DMS79 (cell line): ENCODE measurements around the gene AHNAK.

ENCODE experiments used
- DNase-seq: peaks from one replicate; lab custom pipeline; 2025; lab: John Stamatoyannopoulos, UW

Gene AHNAK

DNA sequence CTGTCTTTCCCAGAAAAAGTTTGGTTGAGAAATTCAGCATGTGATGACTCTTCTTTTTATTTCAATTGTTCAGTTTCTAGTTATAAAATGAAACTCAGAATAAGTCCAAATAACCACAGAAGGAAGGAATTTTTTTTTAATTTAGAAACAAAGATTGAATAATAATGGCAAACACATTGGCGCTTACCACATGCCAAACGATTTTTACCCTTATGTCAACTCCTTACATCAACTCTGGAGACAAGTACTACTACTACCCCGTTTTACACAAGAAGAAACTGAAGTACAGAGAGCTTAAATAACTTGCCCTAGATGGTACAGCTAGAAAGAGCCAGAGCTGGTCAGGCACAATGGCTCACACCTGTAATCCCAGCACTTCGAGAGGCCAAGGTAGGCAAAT lies 52.4 kb downstream of the AHNAK start:
- no peak for DNase-seq

DNA sequence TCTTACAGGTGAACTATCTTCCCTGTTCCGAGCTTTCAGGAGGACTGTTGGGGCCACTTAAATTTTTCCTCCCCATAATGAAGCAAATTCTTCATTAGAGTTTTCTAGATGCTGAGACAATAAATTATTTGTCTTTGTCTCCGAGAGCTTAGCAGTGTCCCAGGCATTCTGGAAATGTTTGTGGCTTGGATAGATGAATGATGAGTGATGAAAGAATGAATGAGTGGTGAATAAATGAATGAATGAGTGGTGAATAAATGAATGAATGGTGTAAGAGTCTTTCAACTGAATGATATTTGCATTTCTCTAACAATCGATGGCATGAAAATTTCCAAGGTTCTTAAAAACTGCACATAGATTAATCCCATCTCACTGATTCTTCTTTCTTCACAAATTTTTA lies 52.8 kb downstream of the AHNAK start:
- no peak for DNase-seq

DNA sequence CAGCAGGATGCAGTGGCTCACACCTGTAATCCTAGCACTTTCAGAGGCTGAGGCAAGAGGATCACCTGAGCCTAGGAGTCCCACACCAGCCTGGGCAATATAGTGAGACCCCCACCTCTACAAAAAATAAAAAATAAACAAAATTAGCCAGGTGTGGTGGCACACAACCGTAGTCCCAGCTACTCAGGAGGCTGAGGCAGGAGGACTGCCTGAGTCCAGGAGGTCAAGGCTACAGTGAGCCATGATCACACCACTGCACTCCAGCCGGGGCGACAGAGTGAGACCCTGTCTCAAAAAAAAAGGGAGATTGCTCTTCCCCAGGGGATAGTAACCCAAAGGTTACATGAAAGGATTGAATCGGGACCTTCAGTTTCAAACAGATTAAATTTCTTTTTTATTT lies 54.0 kb downstream of the AHNAK start:
- DNase-seq, result no peak

DNA sequence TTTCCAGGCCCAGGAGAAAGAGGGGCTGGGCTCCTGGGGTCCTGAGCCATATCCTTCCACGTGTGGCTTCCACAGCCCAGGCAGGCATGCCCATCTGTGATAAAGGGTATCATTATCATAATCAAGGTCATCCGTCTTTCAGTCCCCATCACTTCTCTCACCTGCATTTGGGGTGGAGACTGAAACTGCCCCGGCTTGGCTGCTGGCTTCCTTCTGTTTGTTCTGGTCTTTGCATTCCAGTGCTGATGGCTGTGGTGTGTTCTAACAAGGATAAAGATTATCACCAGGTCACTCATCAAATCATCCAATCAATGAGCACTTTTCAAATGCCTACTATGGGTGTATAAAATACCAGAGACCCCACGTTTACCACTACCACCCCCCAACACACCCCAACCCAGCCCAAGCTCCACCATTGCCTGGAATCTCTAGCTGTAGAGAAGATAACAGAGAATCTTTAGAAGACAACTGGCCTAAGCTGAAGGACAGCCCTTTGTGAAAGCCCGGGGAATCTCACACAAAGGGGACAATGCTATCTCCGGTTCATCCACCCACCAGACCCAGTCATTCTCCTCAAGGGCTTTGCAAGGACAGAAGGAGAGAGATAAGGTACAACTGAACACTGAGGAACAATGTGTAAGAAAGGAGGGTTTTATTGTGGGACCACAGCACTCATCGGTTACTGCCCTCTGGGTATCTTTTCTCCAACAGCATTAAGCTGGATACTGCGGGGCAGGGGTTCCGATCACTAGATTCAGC lies 54.9 kb downstream of the AHNAK start:
- no peak for DNase-seq

DNA sequence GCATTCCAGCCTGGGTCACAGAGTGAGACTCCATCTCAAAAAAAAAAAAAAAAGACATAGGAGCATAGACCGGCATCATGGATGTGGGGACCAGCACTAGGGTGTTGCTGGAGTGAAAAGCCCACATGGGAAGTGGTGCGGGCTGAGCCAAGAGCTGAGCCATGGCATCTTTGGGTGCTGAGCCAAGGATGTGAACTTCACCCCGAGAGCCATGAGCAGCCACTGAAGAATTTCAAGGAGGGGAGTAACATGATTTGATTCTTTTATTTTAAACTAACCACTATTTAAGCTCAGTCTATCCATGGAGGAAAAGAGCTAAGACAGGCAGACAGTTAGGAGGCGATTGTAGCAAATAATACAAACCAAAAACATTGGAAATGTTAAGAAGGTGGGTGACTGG lies 57.4 kb downstream of the AHNAK start:
- no peak for DNase-seq

DNA sequence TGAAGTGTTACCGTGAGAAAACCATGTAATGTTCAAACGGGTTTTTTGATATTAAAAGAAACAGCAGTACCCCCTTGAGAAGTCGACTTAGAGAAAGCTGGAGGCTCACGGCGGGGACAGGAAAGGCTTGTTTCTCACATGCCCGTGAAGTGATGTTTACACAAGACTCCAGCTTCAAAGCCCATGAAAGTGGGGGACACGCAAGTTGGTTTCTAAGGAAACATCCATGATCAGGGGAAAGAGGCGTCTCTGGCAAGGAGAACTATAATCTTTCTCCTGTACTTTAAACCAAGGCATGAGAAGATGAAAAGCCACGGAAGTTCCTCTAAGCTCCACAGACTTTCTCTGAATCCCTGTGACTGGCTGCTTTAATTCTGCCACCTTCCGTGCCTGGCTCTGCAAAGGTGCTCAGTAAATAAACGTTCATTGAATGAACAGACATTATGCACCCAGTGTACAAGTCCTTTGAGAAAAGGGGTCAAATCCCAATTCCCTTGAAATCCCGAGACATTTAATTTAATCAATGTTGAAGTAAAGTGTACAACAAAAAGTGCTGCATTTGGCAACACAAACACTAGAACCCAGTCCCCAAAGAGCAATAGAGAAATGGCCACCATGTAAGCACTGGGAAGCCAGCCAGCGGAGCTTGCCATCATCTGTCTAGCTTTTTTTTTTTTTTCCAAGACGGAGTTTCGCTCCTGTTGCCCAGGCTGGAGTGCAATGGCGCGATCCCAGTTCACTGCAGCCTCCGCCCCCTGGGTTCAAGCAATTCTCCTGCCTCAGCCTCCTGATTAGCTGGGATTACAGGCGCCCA lies 58.7 kb downstream of the AHNAK start:
- DNase-seq, result peak; percentile 92

DNA sequence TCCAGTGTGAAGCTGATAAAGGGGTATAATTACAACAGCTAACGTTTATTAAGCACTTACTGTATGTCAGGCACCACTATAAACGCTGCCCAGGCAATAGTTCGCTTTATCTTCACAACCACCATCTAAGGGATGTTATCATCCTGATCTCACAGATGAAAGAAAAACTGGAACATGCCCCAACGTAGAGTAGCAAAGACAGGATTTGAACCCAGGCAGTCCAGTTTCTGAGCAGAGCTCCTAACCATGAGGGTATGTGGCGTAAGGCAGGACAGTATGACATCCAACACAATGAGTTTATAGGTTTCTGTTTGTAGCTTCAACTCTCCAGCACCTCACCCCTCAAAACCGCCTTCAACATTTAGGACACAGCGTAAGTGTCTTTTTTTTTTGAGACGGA lies 59.5 kb downstream of the AHNAK start:
- DNase-seq, result peak; percentile 34

DNA sequence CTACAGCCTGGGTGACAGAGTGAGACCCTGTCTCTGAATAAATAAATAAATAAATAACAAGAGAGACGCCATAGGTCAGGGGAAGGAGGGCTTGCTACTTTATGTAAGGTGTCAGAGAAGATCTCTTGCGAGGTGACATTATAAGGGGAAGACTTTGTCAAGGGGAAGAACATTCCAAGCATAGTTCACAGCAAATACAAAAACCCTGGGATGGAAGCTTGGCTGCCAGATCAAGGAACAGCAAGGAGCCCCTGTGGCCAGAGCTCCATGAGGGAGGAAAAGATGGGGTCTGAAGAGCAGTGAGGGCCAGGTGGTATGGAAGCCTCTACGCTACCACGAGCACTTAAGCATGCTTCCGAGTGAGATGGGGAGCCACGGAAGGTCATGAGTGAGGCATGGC lies 62.3 kb downstream of the AHNAK start:
- DNase-seq, result no peak

DNA sequence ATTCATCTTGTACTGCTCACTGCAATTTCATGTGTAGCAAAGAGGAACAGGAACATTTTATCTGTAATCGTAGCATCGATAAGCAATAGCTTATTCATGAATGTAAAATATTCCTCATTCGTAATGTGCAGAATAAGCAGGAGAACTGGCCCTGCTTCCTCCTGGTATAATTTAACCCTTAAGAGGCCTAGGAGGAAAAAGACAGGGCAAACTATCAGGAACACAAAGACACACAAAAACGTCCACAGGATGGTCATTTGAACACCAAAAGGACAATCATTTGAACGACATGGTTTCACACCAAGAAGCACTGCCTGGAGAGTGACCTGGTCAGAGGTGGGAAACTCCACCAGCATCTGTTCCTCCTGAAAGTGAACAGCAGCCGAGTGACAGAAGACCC lies 63.9 kb downstream of the AHNAK start:
- no peak for DNase-seq

DNA sequence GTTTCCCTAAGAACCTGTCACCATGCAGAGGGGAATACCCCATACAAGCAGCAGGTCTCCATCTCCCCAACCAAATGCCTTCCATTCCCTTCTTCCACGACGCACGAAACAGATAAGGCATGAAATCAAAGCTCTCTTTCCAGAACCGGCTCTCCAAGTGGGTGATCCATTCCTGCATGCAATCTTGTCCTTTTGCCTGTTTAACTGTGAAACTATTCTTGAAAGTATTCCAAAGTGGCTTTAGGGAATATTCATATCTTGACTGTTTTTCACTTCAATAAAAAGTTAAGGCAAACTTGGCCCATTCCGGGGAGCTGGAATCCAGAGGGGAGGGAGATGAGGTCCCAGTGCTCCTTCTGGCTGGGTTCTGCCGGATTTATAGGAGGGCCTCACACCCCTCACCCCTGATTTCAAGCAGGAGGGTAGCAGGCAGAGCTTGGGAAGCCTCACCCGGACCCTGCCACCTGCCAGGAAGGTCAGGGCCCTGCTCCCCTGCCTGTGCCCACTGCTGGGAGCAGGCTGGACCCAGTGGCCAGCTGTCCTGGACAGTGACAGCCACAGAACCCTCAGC lies 66.9 kb downstream of the AHNAK start:
- DNase-seq, result no peak

DNA sequence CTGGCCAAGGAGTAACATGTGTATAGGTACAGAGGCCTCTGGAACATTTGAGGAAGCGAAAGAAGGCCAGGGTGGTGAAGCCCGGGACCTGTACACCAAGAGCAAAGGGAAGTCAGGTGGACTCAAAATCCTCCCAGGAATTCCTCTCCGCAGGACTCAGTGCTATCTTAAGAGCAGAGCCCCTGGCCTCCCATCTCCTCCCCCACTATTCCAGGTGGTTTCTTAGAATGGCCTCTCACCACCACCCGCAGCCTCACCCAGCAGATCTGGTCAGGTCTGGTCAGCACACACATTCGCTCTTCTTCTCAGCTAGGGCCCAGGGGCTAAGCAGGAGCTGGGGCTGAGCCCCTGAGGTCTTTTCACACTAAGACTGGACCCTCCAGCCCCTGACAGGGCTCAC lies 68.7 kb downstream of the AHNAK start:
- no peak for DNase-seq

DNA sequence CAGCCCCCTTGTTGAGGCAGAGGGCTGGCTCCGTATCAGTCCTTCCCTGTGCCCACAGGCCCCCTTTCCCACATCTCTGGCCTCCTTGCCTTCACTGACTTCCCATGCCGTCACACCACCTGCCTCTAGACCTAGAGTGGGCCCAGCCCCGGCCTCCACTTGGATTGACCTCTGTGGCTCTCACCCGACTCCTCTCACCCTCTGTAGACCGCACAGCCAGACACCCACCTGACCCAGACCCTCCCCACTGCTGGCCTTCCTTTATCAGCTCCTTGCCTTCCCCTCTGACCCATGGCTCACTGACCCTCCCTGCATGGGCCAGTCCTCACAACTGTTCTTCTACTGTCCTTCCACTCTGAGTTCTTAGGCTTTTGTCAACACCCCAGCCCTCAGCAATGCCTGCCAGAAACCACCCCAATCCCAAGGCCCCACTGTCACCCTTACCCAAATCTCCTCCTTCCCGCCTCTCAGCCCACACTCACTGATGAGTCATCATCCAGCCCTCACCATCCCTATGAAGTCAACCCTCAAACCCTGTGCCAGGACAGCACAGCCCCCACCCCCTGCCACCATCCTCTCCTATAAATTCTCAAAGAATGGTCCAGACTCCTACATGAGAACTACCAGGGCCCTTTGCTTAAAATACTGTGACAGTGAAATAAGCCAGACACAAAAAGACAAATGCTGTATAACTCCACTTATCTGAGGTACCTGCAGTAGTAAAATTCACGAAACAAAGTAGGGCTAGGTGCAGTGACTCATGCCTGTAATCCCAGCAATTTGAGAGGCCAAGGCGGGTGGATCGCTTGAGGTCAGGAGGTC lies 74.3 kb downstream of the AHNAK start:
- DNase-seq, result no peak

DNA sequence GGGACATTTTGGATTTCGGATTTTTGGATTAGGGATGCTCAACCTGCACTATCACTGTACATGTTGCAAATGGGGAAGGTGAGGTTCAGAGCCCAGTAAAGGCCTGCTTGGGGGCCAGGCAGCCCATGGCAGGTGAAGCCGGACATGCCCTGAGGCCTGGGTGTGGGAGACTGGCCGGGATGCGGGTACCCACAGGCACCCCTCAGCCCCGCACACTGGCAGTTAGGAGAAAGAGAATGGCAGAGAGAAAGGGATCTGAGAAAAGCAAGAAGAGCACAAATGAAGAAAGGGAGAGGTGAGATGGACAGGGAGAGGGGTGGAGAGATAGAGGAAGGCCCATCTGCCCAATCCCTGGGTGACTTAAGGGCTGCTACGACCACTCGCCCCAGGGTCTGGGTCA lies 75.0 kb downstream of the AHNAK start:
- DNase-seq, result no peak

DNA sequence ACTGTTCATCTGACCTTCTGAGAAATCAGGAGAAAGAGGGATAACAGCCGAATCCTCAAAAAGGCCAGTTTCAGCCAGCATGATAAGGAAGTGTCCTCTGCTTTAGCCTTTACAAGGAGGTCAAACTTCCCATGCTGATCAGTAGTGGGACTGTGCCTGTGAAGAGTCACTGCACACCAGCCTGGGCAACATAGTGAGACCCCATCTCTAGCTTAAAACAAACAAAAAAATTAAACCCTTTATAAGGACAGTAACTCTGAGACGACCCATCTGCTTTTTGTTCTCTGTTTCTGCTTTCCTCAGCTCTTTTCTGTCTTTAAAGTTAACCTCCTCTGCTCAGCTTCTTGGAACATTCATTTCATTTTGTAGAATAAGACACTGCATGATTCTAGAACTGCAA lies 78.0 kb downstream of the AHNAK start:
- no peak for DNase-seq

DNA sequence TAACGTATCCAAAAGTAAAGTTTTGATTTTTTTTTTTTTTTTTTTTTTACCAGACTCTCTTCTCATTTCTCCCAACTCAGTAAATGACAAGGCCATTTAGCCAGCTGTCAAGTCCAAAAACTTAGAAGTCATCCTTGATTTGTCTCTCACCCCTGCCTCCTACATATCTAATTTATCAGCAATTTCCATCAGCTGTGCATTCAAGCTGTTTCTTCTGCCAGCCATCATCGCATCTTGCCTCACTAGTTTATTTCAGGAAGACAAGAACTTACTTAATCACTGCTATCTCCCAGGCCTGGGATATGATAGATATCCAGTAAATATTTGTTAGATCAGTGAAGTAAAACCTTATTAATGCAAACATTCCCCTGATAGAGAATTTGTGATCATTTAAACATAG lies 80.2 kb downstream of the AHNAK start:
- DNase-seq, result no peak

DNA sequence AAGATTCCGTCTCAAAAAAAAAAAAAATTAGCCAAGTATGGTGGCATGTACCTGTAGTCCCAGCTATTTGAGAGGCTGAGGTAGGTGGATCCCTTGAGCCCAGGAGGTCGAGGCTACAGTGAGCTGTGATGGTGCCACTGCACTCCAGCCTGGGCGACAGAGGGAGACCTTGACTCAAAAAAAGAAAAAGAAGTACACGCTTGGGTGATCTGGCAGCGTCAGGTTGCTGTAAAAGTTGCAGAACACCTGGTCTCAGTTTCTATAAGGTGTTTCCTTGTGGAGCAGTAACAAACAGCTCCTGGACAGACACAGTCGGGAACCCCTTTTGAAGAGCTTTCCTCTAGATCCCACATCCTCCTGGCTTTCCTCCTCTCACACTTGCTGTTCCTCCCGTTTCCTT lies 82.0 kb downstream of the AHNAK start:
- no peak for DNase-seq

DNA sequence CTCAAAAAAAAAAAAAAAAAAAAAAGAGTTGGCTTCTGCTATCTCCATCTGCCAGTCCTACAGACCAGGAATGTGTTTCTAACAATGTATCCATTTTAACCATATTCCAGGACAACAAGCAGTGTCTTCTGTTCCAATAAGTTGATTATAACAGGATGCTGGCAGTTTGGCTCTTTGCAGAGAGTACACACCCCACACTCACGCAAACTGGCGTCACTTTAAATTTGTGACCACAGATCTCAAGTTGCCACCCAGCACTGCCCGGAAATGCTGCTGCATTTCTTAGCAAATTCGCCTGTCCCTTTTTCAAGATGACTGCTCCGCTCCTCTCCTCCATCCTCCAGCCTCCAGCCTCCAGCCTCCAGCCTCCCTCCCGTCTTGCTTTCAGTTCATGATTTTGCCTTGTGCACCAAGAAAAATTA lies 83.5 kb downstream of the AHNAK start:
- DNase-seq, result no peak

DNA sequence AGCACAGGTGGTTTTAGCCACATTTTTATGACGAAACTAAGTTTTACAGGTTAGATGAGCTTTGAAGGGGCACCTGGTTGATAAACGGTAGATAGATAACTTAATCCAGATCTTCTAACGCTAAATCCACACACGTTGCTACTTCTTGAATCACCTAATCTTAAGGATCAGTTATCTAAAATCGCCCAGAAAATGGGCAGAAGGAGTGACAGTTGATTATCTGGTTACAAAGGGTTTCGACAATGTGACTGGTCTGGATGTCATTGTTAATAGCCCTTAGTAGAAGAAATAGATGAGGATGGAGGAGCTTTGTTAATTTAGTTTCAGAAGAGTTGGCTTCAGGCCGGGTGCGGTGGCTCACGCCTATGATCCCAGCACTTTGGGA lies 84.1 kb downstream of the AHNAK start:
- no peak for DNase-seq

DNA sequence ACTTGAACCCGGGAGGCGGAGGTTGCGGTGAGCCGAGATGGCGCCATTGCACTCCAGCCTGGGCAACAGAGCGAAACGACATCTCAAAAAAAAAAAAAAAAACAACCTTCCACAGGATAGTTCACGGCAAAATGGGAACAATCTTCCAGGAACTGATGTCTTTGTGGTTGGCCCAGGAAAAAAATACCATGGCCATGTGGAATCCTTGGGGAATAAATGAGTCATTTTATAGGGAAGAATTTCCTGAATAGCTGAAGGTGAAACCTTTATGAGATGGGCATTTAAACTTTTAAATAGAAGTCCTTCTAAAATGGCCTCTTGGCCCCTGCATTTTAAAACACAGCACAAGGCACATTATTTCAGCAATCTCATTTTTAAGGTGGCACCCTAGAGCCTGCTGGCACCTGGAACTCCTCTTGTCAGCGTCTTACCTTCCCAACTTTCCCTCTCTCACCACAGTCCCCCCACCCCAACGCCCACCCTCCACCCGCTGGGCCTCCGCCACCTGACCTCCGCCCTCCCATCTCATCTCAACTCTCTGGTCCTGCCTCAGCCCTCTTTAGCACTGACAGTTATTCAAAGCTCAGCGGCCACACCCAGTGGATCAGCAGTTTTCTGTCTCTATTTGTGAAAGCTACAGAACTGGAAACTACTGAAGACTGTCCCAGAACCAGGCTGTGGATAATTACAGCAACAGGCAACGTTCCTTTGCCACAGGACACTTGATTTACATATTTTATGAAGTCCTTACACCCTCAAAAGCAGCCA lies 84.7 kb downstream of the AHNAK start:
- no peak for DNase-seq

DNA sequence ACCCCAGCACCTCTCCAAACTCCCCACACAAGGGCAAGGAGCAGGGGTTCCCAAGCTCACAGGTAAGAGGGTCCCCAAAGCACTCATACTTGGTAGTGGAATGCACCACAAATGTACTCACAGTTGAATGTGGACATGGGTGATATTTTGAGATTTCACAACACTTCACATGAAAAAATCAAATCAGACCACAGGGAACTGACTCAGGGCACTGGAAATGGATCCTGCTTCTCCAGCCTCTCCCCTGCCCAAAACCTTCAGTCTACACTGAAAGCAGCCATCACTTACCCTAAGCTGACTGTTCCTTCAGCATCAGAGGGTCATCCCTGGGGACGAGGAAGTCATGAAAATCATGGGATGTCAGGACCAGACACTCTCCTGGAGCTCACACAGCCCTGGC lies 87.5 kb downstream of the AHNAK start:
- no peak for DNase-seq

DNA sequence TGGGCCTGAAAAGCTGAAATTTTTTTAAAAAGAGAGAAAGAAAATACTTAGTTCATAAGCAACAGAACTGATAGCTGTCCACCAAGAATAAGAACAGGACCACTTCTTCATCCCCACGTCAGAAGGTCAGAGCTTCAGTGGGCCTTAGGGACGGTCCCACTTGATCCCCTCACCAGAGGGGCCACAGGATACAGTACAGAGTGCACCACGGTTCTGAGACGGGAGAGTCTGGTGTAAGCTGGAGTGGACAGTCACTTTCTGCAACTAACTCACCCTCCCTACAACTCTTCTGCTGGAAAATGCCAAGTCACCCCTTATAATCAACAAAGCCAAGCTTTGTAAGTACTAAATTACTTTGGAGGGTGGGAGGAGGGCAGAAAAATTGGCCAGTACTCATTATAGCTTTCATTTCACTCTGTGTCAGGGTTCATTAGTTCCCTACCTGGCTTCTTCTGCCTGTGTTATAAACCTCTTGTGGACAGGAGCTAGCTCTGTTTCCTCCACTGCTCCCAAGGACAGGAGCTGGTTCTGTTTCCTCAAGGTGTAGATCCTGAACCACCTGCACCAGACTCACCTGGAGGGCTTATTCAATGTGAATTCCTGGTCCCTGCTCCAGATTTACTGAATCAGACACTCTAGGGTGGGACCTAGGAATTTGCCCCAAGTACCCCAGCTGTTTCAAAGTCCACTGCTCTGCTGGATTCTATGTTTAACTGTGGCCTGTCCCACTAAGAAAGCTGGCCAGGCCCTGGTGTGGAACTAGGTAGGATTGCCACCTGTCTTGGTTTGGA lies 88.2 kb downstream of the AHNAK start:
- no peak for DNase-seq
